Glutamatergic neuron (in vitro differentiated cells): ENCODE results near the gene OR52A1. TPM values are rescaled to one million over a fixed set of nuclear protein-coding genes. Genes with fewer than 3 reads are reported as not detected.
"Not testable (repeated sequence)": the region's sequence is repeated elsewhere in the genome, so short reads cannot be mapped to it uniquely, and the experiment has no call there.

Experiments
- DNase-seq: peaks from one replicate; pipeline ENCODE4 v3.0.0; 2022
- H3K27ac Mint-ChIP-seq: one replicate; pipeline ENCODE4 v1.8.0; 2020; ENCODE audit warnings: mild to moderate bottlenecking, mixed read lengths, inconsistent platforms; ENCODE audit not compliant: unreplicated experiment
- H3K27me3 Mint-ChIP-seq: one replicate; pipeline ENCODE4 v1.8.0; 2020; ENCODE audit warnings: mild to moderate bottlenecking, moderate library complexity, mixed read lengths, inconsistent platforms; ENCODE audit not compliant: unreplicated experiment
- H3K36me3 Mint-ChIP-seq: one replicate; pipeline ENCODE4 v1.8.0; 2020; ENCODE audit warnings: mild to moderate bottlenecking, mixed read lengths, inconsistent platforms; ENCODE audit not compliant: unreplicated experiment
- H3K4me1 Mint-ChIP-seq: one replicate; pipeline ENCODE4 v1.8.0; 2020; ENCODE audit warnings: mild to moderate bottlenecking, low read depth, mixed read lengths, inconsistent platforms; ENCODE audit not compliant: unreplicated experiment
- H3K4me3 Mint-ChIP-seq: one replicate; pipeline ENCODE4 v1.8.0; 2020; ENCODE audit warnings: mild to moderate bottlenecking, mixed read lengths, inconsistent platforms; ENCODE audit not compliant: unreplicated experiment
- H3K9me3 Mint-ChIP-seq: one replicate; pipeline ENCODE4 v1.8.0; 2020; ENCODE audit warnings: mild to moderate bottlenecking, moderate library complexity, mixed read lengths, inconsistent platforms; ENCODE audit not compliant: unreplicated experiment
- CTCF ChIP-seq: fragments of 200-600 bp; sonication (generic); IDR thresholded peaks from one replicate; pipeline ENCODE4 v1.5.0; 2021; ENCODE audit not compliant: partially characterized antibody, unreplicated experiment
- total RNA-seq: library from RNA; stranded (reverse); fragmentation: NEBNext Ultra II Directional; extraction: Animal tissue kit (Norgen Biotek cat#: 25700); gene quantifications from one replicate; pipeline ENCODE4 v1.2.1, GENCODE V29; 2021; ENCODE audit not compliant: unreplicated experiment

OR52A1 gene
- total RNA-seq, 1 donor from 2014 or later, result not detected

GRCh38 chr11:5174934-5175333 lies 20.4 kb upstream of the OR52A1 start:
- TF ChIP-seq CTCF, result no peak
- Mint-ChIP-seq H3K36me3 (no peaks in the 10 kb centered on the region), H3K4me3 (no peak overlapping the region), H3K4me1 (no peaks in the 10 kb centered on the region), H3K9me3 (no peaks in the 10 kb centered on the region), H3K27ac (no peak overlapping the region), H3K27me3 (no peaks in the 10 kb centered on the region)
- DNase-seq, result no peak

- Mint-ChIP-seq H3K4me1 (no peaks in the 10 kb centered on the region), H3K9me3 (no peaks in the 10 kb centered on the region), H3K4me3 (no peak overlapping the region), H3K27me3 (no peaks in the 10 kb centered on the region), H3K36me3 (no peaks in the 10 kb centered on the region), H3K27ac (no peak overlapping the region)
- TF ChIP-seq CTCF, result no peak
- DNase-seq, result no peak
Observed at GRCh38 chr11:5171856-5172255, 17.3 kb upstream of the OR52A1 start.

- H3K4me3 Mint-ChIP-seq, H3K27me3 Mint-ChIP-seq, DNase-seq, H3K9me3 Mint-ChIP-seq, H3K27ac Mint-ChIP-seq, H3K36me3 Mint-ChIP-seq, H3K4me1 Mint-ChIP-seq: not testable (repeated sequence)
Observed at GRCh38 chr11:5165898-5166297, 11.3 kb upstream of the OR52A1 start.

GRCh38 chr11:5164807-5165206 lies 10.2 kb upstream of the OR52A1 start:
- not testable (repeated sequence) for H3K27me3 Mint-ChIP-seq, H3K4me3 Mint-ChIP-seq, DNase-seq, H3K4me1 Mint-ChIP-seq, H3K9me3 Mint-ChIP-seq, H3K36me3 Mint-ChIP-seq, H3K27ac Mint-ChIP-seq

GRCh38 chr11:5161045-5161444 lies 6.5 kb upstream of the OR52A1 start:
- H3K4me1 Mint-ChIP-seq, H3K27me3 Mint-ChIP-seq, DNase-seq, H3K4me3 Mint-ChIP-seq, H3K27ac Mint-ChIP-seq, H3K9me3 Mint-ChIP-seq, H3K36me3 Mint-ChIP-seq: not testable (repeated sequence)

GRCh38 chr11:5160217-5160616 lies 5.7 kb upstream of the OR52A1 start:
- DNase-seq, H3K27me3 Mint-ChIP-seq, H3K4me1 Mint-ChIP-seq, H3K9me3 Mint-ChIP-seq, H3K27ac Mint-ChIP-seq, H3K4me3 Mint-ChIP-seq, H3K36me3 Mint-ChIP-seq: not testable (repeated sequence)

GRCh38 chr11:5159806-5160205 lies 5.2 kb upstream of the OR52A1 start:
- Mint-ChIP-seq H3K27me3 (no peaks in the 10 kb centered on the region), H3K4me1 (no peaks in the 10 kb centered on the region), H3K27ac (no peak overlapping the region), H3K9me3 (peaks cover 1% of the 10 kb centered on the region), H3K36me3 (no peaks in the 10 kb centered on the region), H3K4me3 (no peak overlapping the region)
- no peak for DNase-seq
- no peak for TF ChIP-seq CTCF
